Stimulated activated CD8-positive, alpha-beta memory T cell treated with anti-CD3 and anti-CD28 coated beads, Interleukin-2, amount 100 ng/mL, for 1 hour (primary cell): ENCODE data around the gene ATP2B2.

ENCODE experiments used
- DNase-seq, 2 donors: peaks; one replicate each; pipeline ENCODE4 v3.0.0-alpha.2; 2020; ENCODE audit warnings: low read depth in 2 of 2

The ATP2B2 gene

GRCh38 chr3:10493202-10493589 is 12.2 kb downstream of the ATP2B2 start:
- no peak for DNase-seq

GRCh38 chr3:10492364-10493201 is 12.8 kb downstream of the ATP2B2 start:
- DNase-seq, result no peak

GRCh38 chr3:10489746-10490483 is 15.5 kb downstream of the ATP2B2 start:
- DNase-seq, result no peak

GRCh38 chr3:10487988-10488633 is 17.3 kb downstream of the ATP2B2 start:
- DNase-seq, result no peak

GRCh38 chr3:10485806-10486205 is 19.6 kb downstream of the ATP2B2 start:
- DNase-seq, result no peak

GRCh38 chr3:10485380-10485779 is 20.0 kb downstream of the ATP2B2 start:
- no peak for DNase-seq

- DNase-seq, result no peak
Measured at GRCh38 chr3:10484709-10485108, 20.7 kb downstream of the ATP2B2 start.

GRCh38 chr3:10483686-10484345 is 21.6 kb downstream of the ATP2B2 start:
- DNase-seq, result no peak

GRCh38 chr3:10483364-10483675 is 22.1 kb downstream of the ATP2B2 start:
- DNase-seq, result no peak

GRCh38 chr3:10482631-10483363 is 22.6 kb downstream of the ATP2B2 start:
- DNase-seq, result no peak

GRCh38 chr3:10480871-10481378 is 24.5 kb downstream of the ATP2B2 start:
- DNase-seq, result no peak

- DNase-seq, result no peak
Measured at GRCh38 chr3:10479311-10479710, 26.1 kb downstream of the ATP2B2 start.

GRCh38 chr3:10475983-10476382 is 29.4 kb downstream of the ATP2B2 start:
- DNase-seq, result no peak

- DNase-seq, result no peak
Measured at GRCh38 chr3:10474847-10475246, 30.5 kb downstream of the ATP2B2 start.

GRCh38 chr3:10474275-10474646 is 31.1 kb downstream of the ATP2B2 start:
- no peak for DNase-seq

GRCh38 chr3:10473581-10474274 is 31.7 kb downstream of the ATP2B2 start:
- DNase-seq, result no peak

- no peak for DNase-seq
Measured at GRCh38 chr3:10472877-10473440, 32.4 kb downstream of the ATP2B2 start.

GRCh38 chr3:10471054-10471688 is 34.2 kb downstream of the ATP2B2 start:
- DNase-seq, result no peak

GRCh38 chr3:10470120-10471053 is 35.0 kb downstream of the ATP2B2 start:
- no peak for DNase-seq
